ENCODE results near the gene SPO11. TPM values are rescaled to one million over a fixed set of nuclear protein-coding genes. Genes with fewer than 3 reads are reported as not detected.

The SPO11 gene
- total RNA-seq, 4 donors from 2014 or later, result not detected

- H3K36me3 ChIP-seq, result no peaks in the 10 kb centered on the region
- no peak for TF ChIP-seq CTCF (IDR thresholded peaks at IDR 0.05)
- no peak for TF ChIP-seq EP300 (IDR thresholded peaks at IDR 0.05)
- TF ChIP-seq POLR2AphosphoS5 (IDR thresholded peaks at IDR 0.05), result no peak
- TF ChIP-seq POLR2A (IDR thresholded peaks at IDR 0.05; ENCODE audit: low read depth), result no peak
- H3K27me3 ChIP-seq, result peaks cover 0 to 27% (median 0%) of the 10 kb centered on the region in 4 donors
- H3K4me1 ChIP-seq, result peaks cover 0 to 10% (median 10%) of the 10 kb centered on the region in 4 donors
- no peaks in the 10 kb centered on the region for H3K9me3 ChIP-seq
- no peak overlapping the region for H3K4me3 ChIP-seq
- no peak for DNase-seq (ENCODE audit: extremely low spot score)
- intact Hi-C loops (cut with DNase I), result no loop called here
- H3K27ac ChIP-seq (replicated peaks in 1 of 4), result no peak overlapping the region
- 79% methylated on average over 5 of the region's 7 CpGs for WGBS
Measured at GRCh38 chr20:57293995-57294394, 35.6 kb upstream of the SPO11 start.

- WGBS, result 83% methylated on average over 3 of the region's 3 CpGs
- Histone ChIP-seq H3K27me3 (peaks cover 0 to 27% (median 0%) of the 10 kb centered on the region in 4 donors), H3K4me3 (no peak overlapping the region), H3K4me1 (peaks cover 0 to 5% (median 4%) of the 10 kb centered on the region in 4 donors), H3K36me3 (no peaks in the 10 kb centered on the region), H3K9me3 (no peaks in the 10 kb centered on the region), H3K27ac (replicated peaks in 1 of 4) (no peak overlapping the region)
- TF ChIP-seq CTCF (IDR thresholded peaks at IDR 0.05), result no peak
- no peak for TF ChIP-seq POLR2A (IDR thresholded peaks at IDR 0.05; ENCODE audit: low read depth)
- TF ChIP-seq POLR2AphosphoS5 (IDR thresholded peaks at IDR 0.05), result no peak
- TF ChIP-seq EP300 (IDR thresholded peaks at IDR 0.05), result no peak
- DNase-seq (ENCODE audit: extremely low spot score), result no peak
- intact Hi-C loops (cut with DNase I), result no loop called here
Measured at GRCh38 chr20:57294550-57294949, 35.1 kb upstream of the SPO11 start.

DNA sequence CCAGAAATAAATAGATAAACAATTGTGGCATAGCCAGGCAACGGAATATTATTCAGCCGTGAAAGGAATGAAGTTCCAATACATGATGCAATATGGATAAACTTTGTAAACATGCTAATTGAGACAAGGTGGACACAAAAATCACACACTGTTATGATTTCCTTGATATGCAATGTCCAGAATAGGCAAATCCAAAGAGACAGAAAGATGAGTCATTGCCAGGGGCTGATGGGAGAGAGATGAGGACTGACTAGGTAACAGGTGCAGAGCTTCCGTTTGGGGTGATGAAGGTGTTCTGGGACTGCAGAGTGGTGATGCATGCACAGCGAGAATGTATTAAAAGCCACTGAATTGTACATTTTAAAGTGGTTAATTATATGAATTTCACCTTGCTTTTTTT lies 31.1 kb upstream of the SPO11 start:
- H3K4me1 ChIP-seq, result no peaks in the 10 kb centered on the region
- 84% methylated on average over 4 of the region's 4 CpGs for WGBS
- DNase-seq (ENCODE audit: extremely low spot score), result no peak
- no peaks in the 10 kb centered on the region for H3K27me3 ChIP-seq
- no peak overlapping the region for H3K27ac ChIP-seq (replicated peaks in 1 of 4)
- TF ChIP-seq POLR2A (IDR thresholded peaks at IDR 0.05; ENCODE audit: low read depth) (no peak), EP300 (IDR thresholded peaks at IDR 0.05) (no peak), POLR2AphosphoS5 (IDR thresholded peaks at IDR 0.05) (no peak), CTCF (IDR thresholded peaks at IDR 0.05) (no peak)
- intact Hi-C loops (cut with DNase I), result no loop called here
- H3K9me3 ChIP-seq, result no peaks in the 10 kb centered on the region
- H3K36me3 ChIP-seq, result no peaks in the 10 kb centered on the region
- no peak overlapping the region for H3K4me3 ChIP-seq

DNA sequence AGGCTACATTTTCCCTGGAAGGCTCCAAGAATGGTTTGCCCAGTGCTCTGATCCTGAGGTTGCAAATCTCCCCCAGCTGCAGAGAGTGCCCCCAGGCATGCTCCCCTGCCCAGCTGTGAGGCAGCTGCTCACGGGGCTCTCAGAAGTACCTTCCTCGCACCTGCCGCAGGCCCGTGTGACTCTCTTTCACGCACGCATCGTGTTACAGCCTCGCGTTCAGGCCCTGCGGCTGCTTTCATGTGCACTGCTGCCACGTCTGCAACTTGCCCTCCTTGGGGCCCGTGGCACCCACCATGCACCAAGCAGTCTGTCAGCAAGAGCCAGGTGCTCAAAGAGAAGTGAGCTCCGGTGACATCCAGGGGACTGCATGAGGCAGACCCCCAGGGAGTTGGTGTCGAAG lies 28.6 kb upstream of the SPO11 start:
- Histone ChIP-seq H3K9me3 (no peaks in the 10 kb centered on the region), H3K4me3 (no peak overlapping the region), H3K4me1 (no peaks in the 10 kb centered on the region), H3K27ac (replicated peaks in 1 of 4) (no peak overlapping the region), H3K27me3 (no peaks in the 10 kb centered on the region), H3K36me3 (no peaks in the 10 kb centered on the region)
- WGBS, result 61% methylated on average over 10 of the region's 14 CpGs
- no peak for TF ChIP-seq POLR2AphosphoS5 (IDR thresholded peaks at IDR 0.05)
- TF ChIP-seq EP300 (IDR thresholded peaks at IDR 0.05), result no peak
- TF ChIP-seq CTCF (IDR thresholded peaks at IDR 0.05), result no peak
- TF ChIP-seq POLR2A (IDR thresholded peaks at IDR 0.05; ENCODE audit: low read depth), result no peak
- intact Hi-C loops (cut with DNase I), result no loop called here
- DNase-seq (ENCODE audit: extremely low spot score), result no peak

- DNase-seq (ENCODE audit: extremely low spot score), result no peak
- H3K4me3 ChIP-seq, result no peak overlapping the region
- no peaks in the 10 kb centered on the region for H3K36me3 ChIP-seq
- no peak for TF ChIP-seq CTCF (IDR thresholded peaks at IDR 0.05)
- no peak overlapping the region for H3K27ac ChIP-seq (replicated peaks in 1 of 4)
- 89% methylated on average over 5 of the region's 5 CpGs for WGBS
- no peaks in the 10 kb centered on the region for H3K9me3 ChIP-seq
- H3K27me3 ChIP-seq, result no peaks in the 10 kb centered on the region
- no peaks in the 10 kb centered on the region for H3K4me1 ChIP-seq
- intact Hi-C loops (cut with DNase I), result no loop called here
Measured at GRCh38 chr20:57306747-57307146, 22.9 kb upstream of the SPO11 start.

All from esophagus muscularis mucosa (tissue), 4 donors.